ENCODE measurements around the gene UBALD2. TPM values are rescaled to one million over a fixed set of nuclear protein-coding genes. Genes with fewer than 3 reads are reported as not detected.
"Not testable (repeated sequence)": the region's sequence is repeated elsewhere in the genome, so short reads cannot be mapped to it uniquely, and the experiment has no call there.

The UBALD2 gene
- 10 to 100 TPM; 29.0 to 60.6 (median 49.1) TPM for polyA plus RNA-seq (ENCODE audit: insufficient read length in 4 of 4)

GRCh38 chr17:76264755-76265623 is at the start of gene UBALD2:
Gene UBALD2, plus strand, starts transcription at chr17:76265348. Its CDS starts 158 bp downstream, at chr17:76265506.
- peak in 3 of 4 donors; percentile 93 to 96 (median 96) for DNase-seq (ENCODE audit: low read depth in 4 of 4, low spot score in 2 of 4)

DNA sequence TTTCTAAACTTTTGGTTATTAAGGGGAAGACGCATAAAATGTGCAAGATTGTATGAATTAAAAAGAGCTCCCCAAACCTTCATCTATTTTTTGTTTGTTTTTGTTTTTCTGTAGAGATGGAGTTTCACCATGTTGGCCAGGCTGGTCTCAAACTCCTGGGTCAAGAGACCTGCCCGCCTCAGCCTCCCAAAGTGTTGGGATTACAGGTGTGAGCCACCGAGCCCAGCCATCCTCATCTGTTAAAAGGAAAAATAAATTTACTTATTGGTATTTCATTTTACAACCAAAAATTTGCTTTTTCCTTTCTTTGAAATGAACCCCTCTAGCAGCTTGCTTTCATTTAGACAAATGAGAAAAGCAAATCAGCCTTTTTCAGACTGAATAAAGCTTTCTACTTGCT is 48.1 kb upstream of the UBALD2 start:
- DNase-seq (ENCODE audit: low read depth in 4 of 4, low spot score in 2 of 4), result no peak

DNA sequence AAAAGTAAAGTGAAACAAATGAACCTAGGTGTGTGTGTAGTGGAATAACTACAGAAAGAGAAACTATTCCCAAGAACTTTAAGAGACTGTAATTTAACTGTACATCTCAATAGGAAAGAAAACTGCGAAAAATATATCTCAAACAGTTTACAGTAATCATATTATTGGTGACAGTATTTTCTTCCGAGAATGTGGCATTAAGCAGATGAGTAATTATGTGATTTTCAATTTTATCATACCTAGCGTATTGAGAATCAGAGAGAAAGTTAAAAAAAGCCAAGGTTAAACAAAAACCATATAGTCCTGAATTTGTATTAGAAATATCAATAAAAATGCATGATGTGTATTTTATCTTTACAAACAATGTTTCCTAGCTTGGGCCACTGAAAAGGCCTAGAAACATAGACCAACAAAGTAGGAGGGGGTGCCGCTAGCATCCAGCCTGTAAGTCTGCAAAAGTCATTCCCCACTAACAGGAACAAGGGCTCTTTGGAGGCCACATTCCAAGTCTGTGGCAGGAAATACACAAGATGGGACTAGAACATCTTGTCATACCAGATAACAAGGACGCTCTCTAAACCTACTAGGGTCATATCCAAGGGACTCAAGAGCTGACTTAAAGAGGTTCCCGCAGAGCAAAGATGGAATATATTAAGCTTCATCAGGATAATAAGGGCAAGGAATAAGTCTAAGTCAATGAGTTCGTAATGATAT is 45.3 kb upstream of the UBALD2 start:
- DNase-seq (ENCODE audit: low read depth in 4 of 4, low spot score in 2 of 4), result no peak

DNA sequence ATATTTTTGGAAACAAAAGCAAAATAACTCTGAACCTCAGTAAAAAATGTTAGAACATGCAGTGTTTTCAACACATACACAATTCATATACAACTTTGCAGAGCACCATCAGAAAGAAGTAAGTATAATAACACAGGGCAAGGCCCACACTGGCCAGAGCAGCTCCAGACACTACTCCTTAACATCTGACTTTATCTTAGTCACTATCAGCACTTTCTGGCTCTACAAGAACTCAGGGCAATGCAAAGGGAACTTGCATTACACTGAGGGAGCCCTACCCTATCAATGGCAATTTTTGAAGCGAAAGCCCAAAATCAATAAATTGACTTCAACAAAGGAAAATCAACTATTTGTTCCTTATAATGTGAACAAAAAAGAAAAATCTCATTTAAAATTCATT is 41.3 kb upstream of the UBALD2 start:
- DNase-seq (ENCODE audit: low read depth in 4 of 4, low spot score in 2 of 4), result no peak

GRCh38 chr17:76225373-76226086 is 39.6 kb upstream of the UBALD2 start:
- DNase-seq (ENCODE audit: low read depth in 4 of 4, low spot score in 2 of 4), result not testable (repeated sequence)

DNA sequence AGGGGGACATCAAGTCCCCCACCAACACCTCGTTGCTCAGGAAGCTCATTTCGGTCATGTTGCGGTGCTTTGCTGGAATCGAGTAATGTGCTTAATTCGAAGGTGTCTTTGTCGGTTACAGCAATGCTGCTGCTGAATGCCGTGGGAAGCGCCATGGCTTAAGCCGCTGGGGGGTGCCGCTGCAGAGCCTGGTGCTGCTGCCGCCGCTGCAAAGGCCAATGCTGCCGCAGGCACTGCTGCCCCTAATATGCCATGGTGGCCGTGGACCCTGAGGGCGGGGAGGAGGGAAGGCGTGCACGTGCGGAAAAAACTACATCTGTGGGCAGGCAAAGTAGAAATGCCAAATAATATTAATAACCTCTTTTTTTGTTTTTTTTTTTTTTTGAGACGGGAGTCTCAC is 38.4 kb upstream of the UBALD2 start:
- not testable (repeated sequence) for DNase-seq (ENCODE audit: low read depth in 4 of 4, low spot score in 2 of 4)

GRCh38 chr17:76232342-76232741 is 32.8 kb upstream of the UBALD2 start:
- DNase-seq (ENCODE audit: low read depth in 4 of 4, low spot score in 2 of 4), result no peak

GRCh38 chr17:76233588-76234353 is 31.4 kb upstream of the UBALD2 start:
- no peak for DNase-seq (ENCODE audit: low read depth in 4 of 4, low spot score in 2 of 4)

- no peak for DNase-seq (ENCODE audit: low read depth in 4 of 4, low spot score in 2 of 4)
Measured at GRCh38 chr17:76234354-76234679, 30.8 kb upstream of the UBALD2 start.

GRCh38 chr17:76235883-76236282 is 29.3 kb upstream of the UBALD2 start:
- DNase-seq (ENCODE audit: low read depth in 4 of 4, low spot score in 2 of 4), result no peak

DNA sequence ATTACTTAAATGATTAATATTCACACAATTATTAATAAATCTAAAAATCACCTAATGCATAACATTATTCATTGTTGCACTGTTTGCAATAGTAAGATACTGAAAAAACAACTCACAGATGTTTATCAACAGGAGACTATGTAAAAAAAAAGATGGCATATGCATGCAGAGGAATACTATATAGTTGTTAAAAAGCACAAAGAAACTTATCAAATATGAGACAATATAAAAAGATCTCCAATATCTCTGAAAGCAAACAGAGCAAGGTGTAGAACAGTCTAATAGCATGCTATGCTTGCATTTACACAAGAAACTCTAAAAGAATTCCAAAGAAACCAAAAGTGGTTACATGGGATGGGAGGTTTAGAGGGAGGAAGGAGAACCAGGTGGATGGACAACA is 28.5 kb upstream of the UBALD2 start:
- DNase-seq (ENCODE audit: low read depth in 4 of 4, low spot score in 2 of 4), result no peak

GRCh38 chr17:76237859-76238313 is 27.3 kb upstream of the UBALD2 start:
- DNase-seq (ENCODE audit: low read depth in 4 of 4, low spot score in 2 of 4), result no peak

GRCh38 chr17:76238847-76239537 is 26.2 kb upstream of the UBALD2 start:
- DNase-seq (ENCODE audit: low read depth in 4 of 4, low spot score in 2 of 4), result no peak

GRCh38 chr17:76239538-76240274 is 25.4 kb upstream of the UBALD2 start:
- no peak for DNase-seq (ENCODE audit: low read depth in 4 of 4, low spot score in 2 of 4)

- peak in 1 of 4 donors; percentile 70 for DNase-seq (ENCODE audit: low read depth in 4 of 4, low spot score in 2 of 4)
Measured at GRCh38 chr17:76240461-76241203, 24.5 kb upstream of the UBALD2 start, which contains the start of gene RNF157. Gene RNF157, minus strand, starts transcription at chr17:76240493. Its CDS starts 253 bp downstream, at chr17:76240240.

DNA sequence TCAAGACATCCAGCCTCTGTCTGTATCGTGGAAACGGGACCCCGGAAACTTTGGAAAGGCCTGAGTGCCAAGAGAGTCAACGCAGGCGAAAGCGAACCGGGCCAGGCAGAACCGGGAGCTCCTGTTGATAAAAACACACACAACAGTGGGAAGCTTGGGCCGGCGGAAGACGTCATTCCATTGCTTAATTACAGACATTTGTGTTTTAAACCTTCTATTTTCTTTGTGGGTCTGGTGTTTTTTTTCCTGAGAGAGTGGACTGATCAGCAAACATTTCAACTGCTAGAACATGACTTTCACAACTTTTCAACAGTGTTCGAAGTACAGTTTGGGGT is 24.0 kb upstream of the UBALD2 start:
- no peak for DNase-seq (ENCODE audit: low read depth in 4 of 4, low spot score in 2 of 4)

GRCh38 chr17:76241691-76242255 is 23.4 kb upstream of the UBALD2 start:
- DNase-seq (ENCODE audit: low read depth in 4 of 4, low spot score in 2 of 4), result no peak

Measured in left renal cortex interstitium (tissue), 4 donors.